Amygdala (tissue), 56 donors: ENCODE results near the gene ZNF492.

Source experiments
- DNase-seq, 56 donors: peaks; one replicate each; lab custom pipeline; 2025; lab: John Stamatoyannopoulos, UW

ZNF492 gene

DNA sequence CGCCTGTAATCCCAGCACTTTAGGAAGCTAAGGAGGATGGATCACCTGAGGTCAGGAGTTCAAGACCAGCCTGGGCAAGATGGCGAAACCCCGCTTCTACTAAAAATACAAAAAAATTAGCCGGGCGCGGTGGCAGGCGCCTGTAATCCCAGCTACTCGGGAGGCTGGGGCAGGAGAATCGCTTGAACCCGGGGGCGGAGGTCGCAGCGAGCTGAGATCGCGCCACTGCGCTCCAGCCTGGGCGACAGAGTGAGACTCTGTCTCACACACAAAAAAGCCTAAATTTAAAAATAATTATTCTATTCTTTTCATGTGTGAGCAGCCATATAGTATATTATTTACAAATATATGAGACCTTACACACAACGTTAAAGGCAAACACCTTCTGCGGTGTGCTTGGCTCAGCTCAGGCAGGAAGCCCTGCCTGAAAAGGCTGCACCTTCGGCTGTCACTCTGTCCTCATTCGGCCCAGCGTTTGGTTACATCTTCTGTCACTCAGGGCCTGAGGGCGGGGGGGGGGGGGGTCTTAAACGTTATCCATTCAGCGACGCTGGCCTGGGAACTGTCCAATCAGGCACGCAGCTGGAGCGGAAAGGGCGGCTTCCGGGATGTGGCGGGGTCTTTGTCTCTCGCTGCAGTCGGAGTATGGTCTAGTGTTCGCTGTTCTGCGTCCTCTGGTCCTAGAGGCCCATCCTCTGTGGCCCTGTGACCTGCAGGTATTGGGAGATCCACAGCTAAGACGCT lies at the start of gene ZNF492:
TSS of gene ZNF492 (plus strand) at position 619 of the 744 bp plus-strand sequence. CDS start 19,076 bp downstream, outside the sequence.
- DNase-seq: peak in 55 of 56 donors; percentile 24 to 93 (median 82)

DNA sequence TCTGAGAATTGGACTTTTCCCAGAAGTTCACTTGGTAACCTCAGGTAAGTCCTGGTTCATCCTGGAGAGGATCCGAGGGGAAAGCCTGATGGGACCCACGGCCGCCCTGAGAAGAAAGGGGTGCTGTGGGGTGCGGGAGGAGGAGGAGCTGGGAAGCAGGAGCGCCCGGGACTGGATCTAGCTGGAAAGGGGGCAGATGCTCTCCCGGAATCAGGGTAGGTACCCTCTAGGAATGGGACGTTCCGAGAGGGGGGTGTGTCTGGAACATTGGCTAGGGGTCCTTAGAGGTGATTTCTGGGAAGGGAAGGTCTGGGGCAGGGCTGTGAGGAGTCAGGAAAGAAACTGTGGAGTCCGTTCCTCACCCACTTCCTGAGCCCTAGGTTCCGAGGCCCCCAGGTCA lies 38.7 kb upstream of the ZNF492 start:
- DNase-seq: no peak

DNA sequence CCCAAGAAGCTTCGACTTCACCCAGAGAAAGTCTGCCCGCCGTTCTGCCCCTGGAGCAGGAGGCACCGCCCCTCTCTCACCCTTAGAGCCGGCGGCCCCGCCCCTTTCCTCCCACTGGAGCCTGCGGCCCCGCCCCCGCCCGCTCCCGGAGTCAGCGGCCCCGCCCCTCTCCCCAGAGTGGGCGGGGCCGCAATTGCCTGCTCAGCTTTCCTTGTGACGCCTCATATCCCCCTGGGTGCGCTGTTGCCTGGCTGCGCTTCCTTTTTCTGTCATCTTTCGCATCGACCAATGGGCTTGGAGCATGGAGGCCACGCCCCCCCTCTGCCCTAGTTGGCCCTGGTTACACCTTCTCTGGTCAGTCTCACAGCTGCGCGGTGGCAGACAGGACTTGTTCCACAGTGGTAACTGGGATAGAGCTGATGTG lies 38.2 kb upstream of the ZNF492 start:
- peak in 12 of 56 donors; percentile 2 to 78 (median 20) for DNase-seq

DNA sequence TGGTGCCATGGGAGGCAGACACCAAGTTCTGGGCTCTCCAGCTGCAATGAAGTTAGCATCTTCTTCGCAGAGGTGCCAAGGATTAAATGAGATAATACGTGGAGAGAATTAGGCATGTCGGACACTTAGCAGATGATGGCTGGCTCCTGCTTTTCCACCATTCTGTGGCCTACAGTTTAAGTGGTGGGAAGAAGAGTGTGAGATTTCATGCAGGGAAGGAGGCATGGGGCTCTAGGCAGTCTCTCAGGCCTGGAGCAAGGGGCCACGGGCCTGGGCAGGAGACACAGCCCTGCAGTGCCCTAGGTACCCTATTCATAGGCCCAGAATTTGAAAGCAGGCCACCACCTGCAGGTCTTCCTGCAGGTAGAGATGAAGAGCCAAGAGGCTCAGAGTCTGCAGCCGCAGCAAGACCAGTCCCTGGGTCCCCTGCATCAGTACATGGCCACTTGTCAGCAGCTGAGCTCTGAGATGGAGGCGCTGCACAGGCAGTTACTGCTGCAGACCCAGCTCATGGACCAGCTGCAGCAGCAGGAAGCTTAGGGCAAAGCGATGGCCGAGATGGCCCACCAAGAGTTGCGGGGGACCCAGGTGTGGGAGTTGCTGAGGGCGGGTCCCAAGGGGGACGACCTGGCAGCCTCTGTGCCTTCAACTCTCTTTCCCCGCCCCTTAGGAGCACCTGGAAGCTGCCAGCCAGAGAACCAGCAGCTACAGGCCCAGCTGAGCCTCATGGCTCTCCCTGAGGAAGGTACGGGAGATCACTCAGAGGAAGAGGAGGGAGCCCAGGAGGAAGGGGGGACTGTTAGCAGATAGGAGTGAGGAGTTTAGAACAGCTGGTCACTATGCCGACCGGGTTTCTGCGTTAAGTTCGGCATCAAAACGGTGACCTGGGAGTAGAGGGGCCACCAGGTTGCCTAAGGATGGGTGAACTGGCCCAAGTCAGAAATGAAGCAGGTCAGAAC lies 33.2 kb upstream of the ZNF492 start:
- DNase-seq: no peak

DNA sequence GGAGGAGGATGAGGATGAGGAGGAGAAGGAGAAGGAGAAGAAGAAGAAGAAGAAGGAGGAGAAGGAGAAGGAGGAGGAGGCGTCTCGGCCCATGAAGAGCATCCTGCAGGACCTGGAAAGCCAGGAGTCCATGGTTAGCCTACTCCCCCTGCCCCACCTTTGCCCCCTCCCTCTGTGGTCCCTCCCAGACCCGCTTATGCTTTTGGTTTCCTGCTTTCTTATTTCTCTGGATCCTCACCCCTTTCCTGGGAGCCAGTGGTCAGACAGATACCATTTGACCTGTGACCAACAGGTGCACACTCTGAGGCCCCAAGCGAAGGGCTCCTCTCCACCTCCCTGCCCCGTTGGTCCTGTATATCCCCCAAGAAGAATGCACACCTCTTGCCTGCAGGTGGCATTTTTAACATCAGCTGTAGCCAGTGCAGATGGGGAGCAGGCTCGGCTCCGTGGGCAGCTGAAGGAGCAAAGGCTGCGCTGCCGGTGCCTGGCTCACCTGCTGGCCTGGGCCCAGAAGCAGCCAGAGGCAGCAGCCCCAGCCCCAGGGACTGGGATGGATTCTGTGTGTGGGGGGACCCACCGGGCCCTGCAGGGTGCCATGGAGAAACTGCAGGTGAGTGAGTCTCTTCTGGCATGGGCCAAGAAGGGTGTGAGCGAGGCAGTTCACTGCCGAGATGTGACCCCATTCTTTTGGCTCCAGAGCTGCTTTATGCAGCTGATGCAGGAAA lies 32.1 kb upstream of the ZNF492 start:
- DNase-seq: no peak

DNA sequence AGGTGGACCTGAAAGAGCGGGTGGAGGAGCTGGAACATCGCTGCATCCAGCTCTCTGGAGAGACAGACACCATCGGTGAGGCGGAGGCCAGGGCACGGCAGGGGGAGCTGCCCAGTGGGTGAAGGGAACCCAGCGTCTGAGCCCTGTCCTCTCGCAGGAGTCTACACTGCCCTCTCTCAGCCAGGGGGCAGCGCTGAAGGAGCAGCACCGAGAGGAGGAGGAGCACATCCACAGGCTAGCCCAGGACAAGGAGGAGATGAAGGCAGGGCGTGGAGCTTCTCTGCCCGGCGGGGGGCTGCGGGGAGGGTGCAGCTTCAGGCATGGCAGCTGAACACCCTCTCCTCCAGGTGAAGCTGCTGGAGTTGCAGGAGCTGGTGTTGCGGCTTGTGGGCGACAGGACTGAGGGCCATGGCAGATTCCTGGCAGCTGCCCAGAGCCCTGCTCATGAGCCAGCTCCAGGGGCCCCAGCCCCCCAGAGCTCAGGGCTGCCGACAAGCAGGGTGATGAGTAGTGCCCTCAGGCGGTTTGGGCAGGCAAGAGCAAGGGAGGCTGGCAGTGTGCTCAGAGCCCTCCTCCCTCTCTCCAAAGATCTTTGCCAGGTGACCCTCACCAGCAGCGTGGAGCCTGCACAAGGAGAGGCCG lies 31.4 kb upstream of the ZNF492 start:
- DNase-seq: no peak

DNA sequence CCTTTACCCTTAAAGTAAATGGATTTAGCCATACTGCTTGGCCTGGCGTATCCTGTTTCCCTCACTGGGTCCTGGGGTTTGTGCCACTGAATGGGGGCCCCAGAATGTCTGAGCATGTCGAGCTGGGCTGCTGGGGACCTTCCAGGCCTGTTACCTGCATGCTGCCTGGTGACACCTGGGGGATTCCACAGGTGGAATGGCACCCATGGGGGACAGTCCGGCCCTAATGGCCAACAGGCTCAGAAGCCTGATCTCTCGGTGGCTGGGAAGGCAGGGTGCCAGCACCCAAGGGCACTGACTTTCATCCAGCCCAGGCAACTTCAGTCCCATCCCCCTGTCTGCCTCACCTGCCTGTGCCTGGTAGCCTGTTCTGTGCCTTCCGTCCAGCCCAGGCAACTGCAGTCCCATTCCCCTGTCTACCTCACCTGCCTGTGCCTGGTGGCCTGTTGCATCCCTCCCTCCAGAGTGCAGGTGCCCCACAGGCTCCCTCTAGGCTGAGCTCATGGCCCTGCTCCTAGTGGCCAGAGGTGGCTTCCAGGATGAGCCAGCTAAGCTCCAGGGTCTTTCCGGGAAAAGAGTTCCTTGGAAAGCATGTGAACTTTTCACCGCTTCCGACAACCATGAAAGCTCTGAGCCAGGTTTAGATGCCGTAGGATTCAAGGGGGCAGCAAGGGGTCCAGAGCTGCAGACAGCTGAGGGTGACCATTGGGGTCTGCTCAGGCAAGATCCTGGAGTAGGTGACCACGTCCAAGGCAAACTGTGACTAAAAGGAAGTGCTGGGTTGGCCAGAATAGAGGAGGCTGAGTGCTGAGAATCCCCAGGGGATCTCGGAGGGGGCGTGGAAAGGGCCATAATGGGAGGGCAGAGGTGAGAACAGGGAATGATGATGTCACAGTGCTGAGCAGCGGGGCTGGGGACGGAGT lies 30.3 kb upstream of the ZNF492 start:
- no peak for DNase-seq

DNA sequence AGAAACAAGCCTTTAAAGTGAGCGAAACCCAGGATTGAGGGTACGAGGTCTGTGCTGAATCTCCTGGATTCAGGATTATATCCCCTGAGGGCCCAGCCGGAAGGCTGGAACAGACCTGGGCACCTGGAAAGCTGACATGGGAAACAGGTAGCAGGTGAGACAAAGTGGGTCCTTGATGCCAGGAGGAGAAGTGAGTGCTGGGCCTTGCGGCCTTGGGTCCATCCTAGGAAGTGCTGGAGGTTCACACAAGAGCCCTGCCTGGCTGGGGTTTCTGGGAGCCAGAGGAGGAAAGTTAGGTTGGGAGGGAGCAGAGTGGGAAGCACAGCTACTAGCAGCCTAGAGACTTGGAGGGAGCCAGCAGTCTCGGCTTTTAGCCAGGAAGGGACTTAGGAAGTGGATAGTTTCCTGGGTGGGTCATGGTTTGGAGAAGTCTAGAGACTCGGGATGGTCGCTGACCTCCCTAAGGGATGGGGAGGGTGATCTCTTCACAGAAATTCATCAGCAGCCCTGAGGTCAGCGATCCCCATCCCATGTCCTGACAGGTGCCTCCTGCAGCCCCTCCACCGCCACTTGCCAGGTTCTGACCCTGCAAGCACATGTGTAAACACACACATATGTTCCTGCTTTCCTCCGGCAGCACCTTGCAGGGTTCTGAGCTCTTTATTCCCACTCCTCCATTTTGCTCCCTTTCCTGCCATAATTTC lies 29.4 kb upstream of the ZNF492 start:
- no peak for DNase-seq

DNA sequence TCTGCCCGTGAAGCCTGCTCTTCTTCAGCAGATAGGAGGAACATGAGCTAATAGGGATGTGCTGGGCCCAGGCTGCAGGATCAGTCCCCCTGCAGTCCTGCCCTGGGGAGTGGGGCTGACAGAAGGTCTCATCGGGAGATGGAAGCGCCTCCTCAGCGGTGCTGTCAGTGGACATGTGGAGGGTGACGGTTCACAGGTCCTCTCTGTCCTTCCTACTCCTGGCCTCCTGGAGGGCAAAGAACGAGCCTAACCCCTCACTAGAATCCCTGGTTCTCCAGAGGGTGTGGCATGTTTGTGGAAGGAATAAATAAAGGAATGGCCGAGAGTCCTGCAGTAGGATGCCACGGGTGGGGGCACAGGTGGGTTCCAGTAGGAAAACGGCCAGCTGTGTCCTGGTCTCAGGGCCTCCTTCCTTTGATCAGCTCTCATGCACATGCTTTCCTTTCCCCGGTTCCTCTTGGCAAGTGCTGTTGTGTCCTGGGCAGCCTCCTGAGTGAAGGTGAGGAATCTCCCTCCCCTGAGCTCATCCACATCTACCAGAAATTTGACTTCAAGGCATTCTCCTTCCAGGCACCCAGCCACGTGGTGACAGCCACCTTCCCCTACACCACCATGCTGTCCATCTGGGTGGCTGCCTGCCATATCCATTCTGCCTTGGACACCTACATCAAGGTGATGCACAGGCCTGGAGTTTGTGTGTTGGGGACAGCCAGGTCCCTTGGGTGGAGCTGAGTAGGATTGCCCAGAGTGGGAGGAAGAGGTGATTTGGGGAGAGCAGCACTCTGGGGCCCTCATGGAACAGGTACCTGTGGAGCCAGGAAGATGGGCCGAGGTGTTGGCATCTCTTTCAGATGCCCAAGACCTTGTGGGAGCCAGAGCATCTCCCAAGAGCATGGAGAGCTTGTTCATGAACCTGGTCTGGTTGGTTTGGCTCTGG lies 28.6 kb upstream of the ZNF492 start:
- no peak for DNase-seq

DNA sequence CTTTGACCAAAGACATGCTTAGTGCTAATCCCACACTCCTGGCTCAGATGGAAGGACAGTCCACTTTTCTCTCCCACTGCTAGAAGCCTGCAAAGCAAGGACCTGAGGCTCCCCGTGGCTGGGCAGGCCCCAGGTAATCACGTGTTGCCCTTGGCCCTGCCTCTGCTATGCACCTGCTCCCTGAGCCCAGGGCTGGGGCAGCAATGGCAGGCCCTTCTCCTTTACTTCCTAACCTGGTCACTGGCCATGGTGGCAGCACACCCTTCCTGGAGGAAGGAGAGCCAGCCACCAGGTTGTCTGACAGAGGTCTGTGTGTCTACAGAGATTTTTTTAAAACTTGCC lies 27.9 kb upstream of the ZNF492 start:
- DNase-seq: no peak

DNA sequence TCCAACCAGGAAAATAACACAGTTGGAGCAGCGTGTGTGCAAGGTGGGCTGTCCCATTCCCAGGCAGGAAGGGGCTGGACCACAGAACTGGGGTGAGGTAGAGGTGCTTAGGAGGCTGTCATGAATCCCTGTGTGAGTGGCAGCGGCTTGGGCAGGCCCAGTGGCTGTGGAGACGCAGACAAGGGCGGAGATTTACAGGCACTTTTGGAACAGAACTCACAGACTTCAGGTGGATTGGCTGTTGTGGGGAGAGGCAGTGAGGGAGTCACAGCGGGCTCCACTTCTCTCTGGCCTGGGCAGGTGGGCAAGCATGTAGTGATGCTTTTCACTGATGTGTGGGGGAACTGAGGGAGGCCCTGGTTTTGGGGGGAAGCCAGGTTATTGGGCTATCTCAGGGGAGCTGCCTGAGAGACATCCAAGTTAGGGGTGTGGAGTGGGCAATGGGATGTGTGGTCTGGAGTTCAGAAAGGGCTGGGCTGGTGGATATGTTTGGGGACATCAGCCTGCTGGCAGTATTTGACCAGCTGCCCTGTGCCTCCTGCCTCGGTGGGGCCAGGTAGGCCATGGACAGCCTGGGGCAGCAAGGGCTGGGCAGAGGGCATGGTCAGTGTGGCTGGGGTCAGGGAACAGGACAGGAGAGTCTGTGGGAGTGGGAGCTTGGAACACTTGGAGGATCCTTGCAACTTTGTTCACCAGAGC lies 27.0 kb upstream of the ZNF492 start:
- no peak for DNase-seq

DNA sequence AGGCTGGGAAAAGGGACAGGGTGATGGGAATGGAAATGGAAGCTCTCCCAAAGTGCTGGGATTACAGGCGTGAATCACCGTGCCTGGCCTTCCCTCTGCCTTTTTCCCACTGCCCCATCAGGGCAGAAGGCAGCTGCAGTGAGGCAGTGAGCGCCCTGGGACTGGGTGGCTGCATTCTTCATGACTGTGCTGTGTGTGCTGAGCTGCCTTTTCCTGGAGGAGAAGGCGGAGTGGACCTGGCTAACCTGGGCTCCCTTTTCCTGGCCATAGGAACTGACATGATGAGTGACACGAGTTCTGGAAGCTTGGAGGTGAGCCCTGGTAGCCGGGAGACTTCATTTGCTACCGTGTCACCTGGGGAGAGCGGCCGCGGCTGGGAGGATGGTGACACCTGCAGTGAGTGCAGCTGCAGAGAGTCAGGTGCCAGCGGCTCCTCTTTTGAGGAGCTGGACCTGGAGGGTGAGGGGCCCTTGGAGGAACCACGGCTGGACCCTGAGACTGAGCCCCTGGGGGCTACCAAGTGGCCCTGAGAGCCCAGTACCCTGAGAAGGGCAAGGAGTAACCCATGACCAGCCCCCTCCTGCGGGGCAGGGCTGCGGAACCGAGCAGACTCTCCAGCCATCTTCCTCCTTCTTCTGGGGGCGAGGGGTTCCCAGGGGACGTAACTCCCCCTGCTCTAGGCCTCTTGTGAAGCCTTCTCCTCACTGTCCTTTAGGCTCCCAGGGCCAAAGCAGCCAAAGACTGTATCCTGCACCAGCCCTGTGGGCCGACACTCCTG lies 26.3 kb upstream of the ZNF492 start:
- DNase-seq: no peak

DNA sequence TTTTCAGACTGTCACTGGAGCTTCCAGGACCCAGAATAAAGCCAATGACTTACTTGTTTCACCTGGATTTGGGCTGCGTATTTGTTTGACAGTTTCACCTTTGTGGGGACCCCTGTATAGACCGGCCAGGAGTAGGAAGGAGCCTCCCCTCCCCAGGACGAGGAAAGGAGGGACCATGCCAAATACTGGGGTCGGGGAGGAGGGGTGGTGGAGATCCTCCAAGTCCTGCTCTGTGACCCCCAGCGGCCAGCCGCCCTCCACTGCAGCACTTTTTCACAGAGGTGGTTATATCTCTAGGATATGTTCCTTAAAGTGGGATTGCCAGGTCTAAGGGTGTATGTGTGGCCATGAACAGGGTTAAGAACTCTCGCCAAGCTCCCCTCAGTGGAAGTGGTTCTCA lies 25.7 kb upstream of the ZNF492 start:
- no peak for DNase-seq

DNA sequence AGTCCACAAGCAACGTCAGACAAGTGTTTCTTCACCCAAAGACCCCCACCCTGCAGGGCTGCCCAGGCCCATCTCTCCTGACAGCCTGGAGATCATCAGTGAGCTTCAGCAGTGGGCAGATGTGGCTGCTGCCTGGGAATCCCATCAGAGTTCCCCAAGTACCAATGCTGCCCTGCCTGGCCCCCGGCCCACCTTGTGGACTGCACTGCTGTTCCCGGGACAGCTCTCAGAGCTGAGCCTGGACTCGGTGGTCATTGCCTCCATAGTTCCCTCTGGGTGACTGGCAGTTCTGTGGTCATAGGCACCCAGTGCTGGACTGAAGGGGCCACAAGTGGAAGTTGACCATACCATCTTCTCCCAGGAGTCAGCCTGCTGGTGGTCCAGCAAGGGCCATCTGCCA lies 24.5 kb upstream of the ZNF492 start:
- DNase-seq: no peak

DNA sequence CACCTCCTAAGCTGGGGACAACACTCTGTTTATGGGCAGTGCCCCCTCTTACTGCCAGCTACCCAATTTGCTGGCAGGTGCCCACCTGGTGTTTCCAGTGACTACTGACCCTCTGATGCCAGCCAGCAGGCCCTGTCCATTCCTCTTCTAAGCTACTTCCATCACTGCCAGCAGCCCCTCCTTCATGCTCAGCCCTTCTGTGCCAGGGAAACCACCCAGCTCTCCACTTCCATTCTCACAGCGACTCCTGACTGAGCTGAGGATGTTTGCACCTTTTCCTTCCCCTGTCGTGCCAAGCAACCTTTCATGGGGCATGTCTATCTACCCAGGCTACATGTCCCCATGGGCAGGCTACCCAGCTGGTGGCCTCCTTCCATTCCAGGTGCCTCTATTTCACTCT lies 24.0 kb upstream of the ZNF492 start:
- no peak for DNase-seq

DNA sequence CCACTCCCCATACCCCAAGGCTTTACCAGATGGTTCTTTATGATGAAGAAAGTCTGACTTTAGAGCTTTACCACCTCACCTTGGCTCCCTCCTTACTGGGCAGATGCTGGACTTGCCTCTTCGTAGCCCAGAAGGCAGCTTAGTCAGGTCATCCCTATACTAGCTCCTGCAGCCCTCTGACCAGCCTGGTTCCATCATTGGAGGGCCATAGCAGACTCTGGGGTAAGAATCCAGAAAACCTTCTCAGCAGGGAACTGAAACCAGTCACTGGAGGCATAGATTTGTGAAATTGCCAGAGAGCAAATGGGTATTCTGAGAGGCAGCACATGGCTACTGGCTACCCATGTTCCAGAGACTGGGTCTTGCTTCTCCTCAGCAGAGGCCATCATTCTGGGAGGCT lies 21.8 kb upstream of the ZNF492 start:
- DNase-seq: no peak
